Effector memory CD8-positive, alpha-beta T cell (primary cell): ENCODE results near the gene MAP1B.

Experiments
- ATAC-seq: fragments of 150-1000 bp; cut with Tn5 transposase; replicated peaks from 2 replicates; pipeline ENCODE4 v1.10.0; 2021; ENCODE audit warnings: mild to moderate bottlenecking, moderate library complexity
- DNase-seq, 3 experiments: peaks; one replicate each; pipeline ENCODE4 v3.0.0; 2021
- H3K27ac Mint-ChIP-seq, 2 donors: one replicate each; pipeline ENCODE4 v1.8.0; 2022; ENCODE audit warnings: mild to moderate bottlenecking in 2 of 2, mixed read lengths in 2 of 2, moderate library complexity in 2 of 2
- H3K27me3 Mint-ChIP-seq, 2 donors: one replicate each; pipeline ENCODE4 v1.8.0; 2022; ENCODE audit warnings: mixed read lengths in 2 of 2
- H3K36me3 Mint-ChIP-seq: one replicate; pipeline ENCODE4 v1.8.0; 2022; ENCODE audit warnings: mild to moderate bottlenecking, moderate library complexity, mixed read lengths; ENCODE audit not compliant: insufficient read depth
- H3K4me1 Mint-ChIP-seq, 2 donors: one replicate each; pipeline ENCODE4 v1.8.0; 2022; ENCODE audit warnings: low read depth in 2 of 2, mixed read lengths in 2 of 2
- H3K4me3 Mint-ChIP-seq, 2 donors: one replicate each; pipeline ENCODE4 v1.8.0; 2022; ENCODE audit warnings: mild to moderate bottlenecking in 2 of 2, mixed read lengths in 2 of 2, moderate library complexity in 2 of 2
- H3K9me3 Mint-ChIP-seq, 2 donors: one replicate each; pipeline ENCODE4 v1.8.0; 2022; ENCODE audit warnings: mixed read lengths in 2 of 2

The MAP1B gene

GRCh38 chr5:72205431-72206009 is 98.2 kb downstream of the MAP1B start:
- no peak for DNase-seq
- no peaks in the 10 kb centered on the region for H3K27me3 Mint-ChIP-seq
- H3K36me3 Mint-ChIP-seq, result no peaks in the 10 kb centered on the region
- no peaks in the 10 kb centered on the region for H3K4me1 Mint-ChIP-seq
- H3K4me3 Mint-ChIP-seq, result no peak overlapping the region
- no peaks in the 10 kb centered on the region for H3K9me3 Mint-ChIP-seq
- no peak overlapping the region for H3K27ac Mint-ChIP-seq
- ATAC-seq, result no peak

- DNase-seq (no peak), ATAC-seq (no peak)
- no peaks in the 10 kb centered on the region for H3K36me3 Mint-ChIP-seq
- H3K9me3 Mint-ChIP-seq, result no peaks in the 10 kb centered on the region
- H3K4me3 Mint-ChIP-seq, result no peak overlapping the region
- H3K27me3 Mint-ChIP-seq, result no peaks in the 10 kb centered on the region
- H3K27ac Mint-ChIP-seq, result no peak overlapping the region
- no peaks in the 10 kb centered on the region for H3K4me1 Mint-ChIP-seq
Measured at GRCh38 chr5:72206160-72206559, 98.9 kb downstream of the MAP1B start.

GRCh38 chr5:72206994-72207393 is 99.7 kb downstream of the MAP1B start:
- no peaks in the 10 kb centered on the region for H3K4me1 Mint-ChIP-seq
- no peaks in the 10 kb centered on the region for H3K9me3 Mint-ChIP-seq
- no peak for ATAC-seq
- no peak overlapping the region for H3K27ac Mint-ChIP-seq
- H3K27me3 Mint-ChIP-seq, result no peaks in the 10 kb centered on the region
- DNase-seq, result no peak
- H3K4me3 Mint-ChIP-seq, result no peak overlapping the region
- H3K36me3 Mint-ChIP-seq, result no peaks in the 10 kb centered on the region

- Mint-ChIP-seq H3K4me3 (no peak overlapping the region), H3K36me3 (no peaks in the 10 kb centered on the region), H3K27me3 (no peaks in the 10 kb centered on the region), H3K9me3 (no peaks in the 10 kb centered on the region), H3K4me1 (no peaks in the 10 kb centered on the region), H3K27ac (no peak overlapping the region)
- ATAC-seq (no peak), DNase-seq (no peak)
Measured at GRCh38 chr5:72208324-72208926, 101.2 kb downstream of the MAP1B start.

GRCh38 chr5:72209147-72210115 is 102.2 kb downstream of the MAP1B start:
- ATAC-seq (no peak), DNase-seq (no peak)
- no peaks in the 10 kb centered on the region for H3K4me1 Mint-ChIP-seq
- no peaks in the 10 kb centered on the region for H3K36me3 Mint-ChIP-seq
- no peaks in the 10 kb centered on the region for H3K27me3 Mint-ChIP-seq
- H3K27ac Mint-ChIP-seq, result peak overlapping the region in 1 of 2 donors; percentile 14
- H3K9me3 Mint-ChIP-seq, result no peaks in the 10 kb centered on the region
- no peak overlapping the region for H3K4me3 Mint-ChIP-seq

- no peak overlapping the region for H3K4me3 Mint-ChIP-seq
- no peaks in the 10 kb centered on the region for H3K27me3 Mint-ChIP-seq
- peaks cover 3% of the 10 kb centered on the region for H3K36me3 Mint-ChIP-seq
- H3K9me3 Mint-ChIP-seq, result no peaks in the 10 kb centered on the region
- ATAC-seq (no peak), DNase-seq (no peak)
- no peaks in the 10 kb centered on the region for H3K4me1 Mint-ChIP-seq
- H3K27ac Mint-ChIP-seq, result no peak overlapping the region
Measured at GRCh38 chr5:72210888-72211678, 103.8 kb downstream of the MAP1B start.

- no peaks in the 10 kb centered on the region for H3K4me1 Mint-ChIP-seq
- H3K36me3 Mint-ChIP-seq, result peaks cover 3% of the 10 kb centered on the region
- no peaks in the 10 kb centered on the region for H3K27me3 Mint-ChIP-seq
- H3K27ac Mint-ChIP-seq, result no peak overlapping the region
- DNase-seq (no peak), ATAC-seq (no peak)
- no peaks in the 10 kb centered on the region for H3K9me3 Mint-ChIP-seq
- H3K4me3 Mint-ChIP-seq, result no peak overlapping the region
Measured at GRCh38 chr5:72212171-72212570, 104.9 kb downstream of the MAP1B start.

GRCh38 chr5:72213482-72213881 is 106.2 kb downstream of the MAP1B start:
- no peak overlapping the region for H3K27ac Mint-ChIP-seq
- peaks cover 3% of the 10 kb centered on the region for H3K36me3 Mint-ChIP-seq
- H3K4me3 Mint-ChIP-seq, result no peak overlapping the region
- DNase-seq (no peak), ATAC-seq (no peak)
- no peaks in the 10 kb centered on the region for H3K9me3 Mint-ChIP-seq
- H3K4me1 Mint-ChIP-seq, result no peaks in the 10 kb centered on the region
- H3K27me3 Mint-ChIP-seq, result no peaks in the 10 kb centered on the region

GRCh38 chr5:72214168-72214567 is 106.9 kb downstream of the MAP1B start:
- no peak for ATAC-seq
- H3K4me3 Mint-ChIP-seq, result no peak overlapping the region

GRCh38 chr5:72216756-72217155 is 109.5 kb downstream of the MAP1B start:
- Mint-ChIP-seq H3K27ac (no peak overlapping the region), H3K36me3 (peaks cover 12% of the 10 kb centered on the region)
- DNase-seq, result no peak

More at GRCh38 chr5:72214168-72214567, 106.9 kb downstream of the MAP1B start:
- no peaks in the 10 kb centered on the region for H3K4me1 Mint-ChIP-seq
- DNase-seq, result no peak
- no peak overlapping the region for H3K27ac Mint-ChIP-seq
- H3K9me3 Mint-ChIP-seq, result no peaks in the 10 kb centered on the region
- no peaks in the 10 kb centered on the region for H3K27me3 Mint-ChIP-seq
- peaks cover 3% of the 10 kb centered on the region for H3K36me3 Mint-ChIP-seq

GRCh38 chr5:72221099-72221498 is 113.8 kb downstream of the MAP1B start:
- H3K36me3 Mint-ChIP-seq, result peaks cover 35% of the 10 kb centered on the region
- no peak for DNase-seq
- H3K27ac Mint-ChIP-seq, result no peak overlapping the region
- ATAC-seq, result no peak
- no peaks in the 10 kb centered on the region for H3K9me3 Mint-ChIP-seq
- H3K4me3 Mint-ChIP-seq, result no peak overlapping the region
- no peaks in the 10 kb centered on the region for H3K27me3 Mint-ChIP-seq
- peaks cover 0 to 5% of the 10 kb centered on the region in 2 donors for H3K4me1 Mint-ChIP-seq

More at GRCh38 chr5:72216756-72217155, 109.5 kb downstream of the MAP1B start:
- no peak overlapping the region for H3K4me3 Mint-ChIP-seq
- H3K27me3 Mint-ChIP-seq, result no peaks in the 10 kb centered on the region
- ATAC-seq, result no peak
- H3K4me1 Mint-ChIP-seq, result no peaks in the 10 kb centered on the region
- no peaks in the 10 kb centered on the region for H3K9me3 Mint-ChIP-seq

- H3K36me3 Mint-ChIP-seq, result peaks cover 35% of the 10 kb centered on the region
- no peak overlapping the region for H3K4me3 Mint-ChIP-seq
- no peaks in the 10 kb centered on the region for H3K9me3 Mint-ChIP-seq
- no peak for DNase-seq
- peaks cover 0 to 5% of the 10 kb centered on the region in 2 donors for H3K4me1 Mint-ChIP-seq
- no peaks in the 10 kb centered on the region for H3K27me3 Mint-ChIP-seq
- no peak overlapping the region for H3K27ac Mint-ChIP-seq
- no peak for ATAC-seq
Measured at GRCh38 chr5:72221541-72221940, 114.3 kb downstream of the MAP1B start.

- Mint-ChIP-seq H3K4me1 (peaks cover 0 to 5% of the 10 kb centered on the region in 2 donors), H3K36me3 (peaks cover 41% of the 10 kb centered on the region), H3K9me3 (no peaks in the 10 kb centered on the region), H3K27ac (no peak overlapping the region), H3K4me3 (no peak overlapping the region), H3K27me3 (no peaks in the 10 kb centered on the region)
- no peak for ATAC-seq
- DNase-seq, result no peak
Measured at GRCh38 chr5:72222521-72222920, 115.2 kb downstream of the MAP1B start.
